NCI-H526 treated with DMSO at 0.1 percent for 48 hours (cell line): ENCODE measurements around the gene FAM107B.
"Not testable (repeated sequence)": the region's sequence is repeated elsewhere in the genome, so short reads cannot be mapped to it uniquely, and the experiment has no call there.

Experiments
- DNase-seq: peaks from one replicate; lab custom pipeline; 2025; lab: John Stamatoyannopoulos, UW

The FAM107B gene

DNA sequence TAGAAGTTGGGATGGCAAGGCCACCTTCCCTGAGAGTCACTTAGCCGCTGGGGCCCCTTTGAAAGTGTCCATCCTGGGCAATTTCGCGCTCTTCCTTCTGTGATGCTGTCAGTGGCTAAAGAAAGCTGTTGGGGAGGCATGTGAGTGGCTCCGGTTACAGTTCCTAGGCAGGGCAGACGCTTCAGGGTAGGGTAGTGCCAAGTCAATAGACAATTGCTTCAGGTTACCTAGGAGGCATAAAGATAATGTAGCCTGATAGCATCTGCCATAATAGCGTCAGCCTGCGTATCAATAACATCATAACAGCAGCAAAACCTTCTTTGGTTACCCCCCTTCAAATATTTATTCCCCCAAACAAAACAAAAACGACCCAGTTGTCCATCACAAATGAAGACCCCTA lies at the start of gene FAM107B:
TSS of gene FAM107B (minus strand) at position 101 of the 400 bp plus-strand sequence. CDS start 234 bp downstream, outside the sequence.
- DNase-seq = no peak

DNA sequence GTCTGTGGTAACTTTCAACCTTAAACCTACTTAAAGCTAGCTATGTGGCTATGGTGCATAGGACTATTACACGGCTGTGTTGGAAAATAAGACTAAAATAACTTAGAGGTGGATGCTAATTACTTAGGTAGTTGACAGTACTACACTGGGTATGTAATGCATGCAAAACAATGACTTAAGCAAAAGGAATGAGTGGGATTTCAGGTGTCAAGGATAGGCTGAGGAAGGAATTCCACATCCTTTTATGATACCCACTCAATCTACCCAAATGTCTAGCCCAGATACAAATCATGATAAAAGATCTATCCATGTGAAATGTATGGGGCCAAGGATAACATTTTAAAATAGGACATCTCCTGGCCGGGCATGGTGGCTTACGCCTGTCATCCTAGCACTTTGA lies 49.3 kb upstream of the FAM107B start:
- DNase-seq = no peak

DNA sequence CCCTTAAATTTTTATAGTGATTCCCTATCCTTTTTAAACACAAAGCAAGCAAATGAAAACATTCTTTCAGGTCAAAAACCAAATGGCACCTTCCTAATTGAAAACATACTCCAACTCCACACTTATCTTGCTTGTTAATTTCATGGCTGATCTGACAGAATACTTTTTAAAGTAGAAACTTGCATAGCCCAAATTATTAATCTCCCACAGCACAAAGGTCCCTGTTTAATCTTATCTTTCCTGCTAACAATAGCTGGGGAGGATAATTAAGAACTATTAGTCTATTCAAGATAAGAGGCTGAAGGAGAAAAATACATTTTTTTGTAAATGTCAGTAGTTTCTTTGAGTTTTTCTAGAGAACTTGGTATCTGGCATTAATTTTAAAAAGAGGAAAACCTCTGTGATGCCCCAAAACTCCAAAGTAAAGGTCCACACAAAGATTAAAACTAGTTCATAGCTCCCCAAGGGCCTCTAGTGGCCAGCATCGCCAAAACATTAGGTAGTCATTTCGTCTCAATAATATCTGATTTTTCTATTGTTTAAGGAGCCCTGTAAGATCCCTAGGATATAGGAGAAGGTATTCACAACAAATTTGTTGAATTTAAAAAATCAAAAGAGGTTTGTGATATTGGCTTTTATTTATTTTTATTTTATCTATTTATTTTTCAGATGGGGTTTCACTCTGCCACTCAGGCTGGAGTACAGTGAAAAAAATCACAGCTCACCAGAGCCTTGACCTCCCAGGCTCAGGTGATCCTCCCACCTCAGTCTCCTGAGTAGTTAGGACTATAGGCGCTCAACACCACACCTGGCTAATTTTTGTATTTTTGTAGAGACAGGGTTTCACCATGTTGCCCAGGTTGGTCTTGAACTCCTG lies 48.4 kb upstream of the FAM107B start:
- DNase-seq = no peak

DNA sequence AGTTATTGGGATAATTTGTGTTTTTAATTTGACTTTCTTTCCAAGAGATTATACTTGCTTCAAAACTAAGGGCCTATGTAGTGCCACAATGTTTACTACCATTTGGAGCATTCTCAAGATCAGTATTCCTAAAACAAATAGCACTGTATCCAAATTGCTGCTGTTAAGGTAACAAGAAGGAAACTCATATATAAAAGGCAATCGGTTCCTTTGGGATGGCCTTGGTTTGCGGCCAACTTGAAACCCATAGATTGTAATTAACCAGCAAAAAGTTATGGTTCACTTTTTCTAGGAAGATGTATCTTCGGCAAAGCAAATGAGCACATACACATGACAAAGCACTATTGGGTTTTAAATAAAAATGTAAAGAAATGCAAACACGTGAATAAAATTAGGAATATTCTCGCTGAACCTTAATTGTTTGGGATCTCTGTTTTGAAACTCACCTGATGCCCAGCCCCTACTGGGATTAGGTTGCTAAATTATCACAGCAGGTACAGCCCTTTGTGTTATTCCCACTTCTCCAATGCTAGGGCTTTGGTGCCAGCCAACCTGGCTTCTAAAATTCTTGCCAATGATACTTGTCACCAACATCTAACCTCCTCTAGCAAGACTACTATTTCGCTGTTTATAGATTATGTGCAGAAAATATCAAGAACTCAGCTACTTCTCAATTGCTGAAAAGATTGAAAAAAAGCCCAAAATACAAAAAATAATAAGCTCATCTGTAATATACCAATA lies 47.1 kb upstream of the FAM107B start:
- no peak for DNase-seq

DNA sequence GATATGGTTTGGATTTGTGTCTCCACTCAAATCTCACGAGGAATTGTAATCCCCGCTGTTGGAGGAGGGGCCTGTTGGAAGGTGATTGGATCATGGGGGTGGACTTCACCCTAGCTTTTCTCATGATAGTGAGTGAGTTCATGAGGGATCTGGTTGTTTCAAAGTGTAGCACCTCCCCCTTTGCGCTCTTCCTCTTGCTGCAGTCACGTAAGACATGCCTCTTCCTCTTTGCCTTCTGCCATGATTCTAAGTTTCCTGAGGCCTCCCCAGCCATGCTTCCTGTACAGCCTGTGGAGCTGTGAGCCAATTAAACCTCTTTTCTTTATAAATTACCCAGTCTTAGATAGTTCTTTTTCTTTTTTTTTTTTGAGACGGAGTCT lies 46.1 kb upstream of the FAM107B start:
- no peak for DNase-seq

DNA sequence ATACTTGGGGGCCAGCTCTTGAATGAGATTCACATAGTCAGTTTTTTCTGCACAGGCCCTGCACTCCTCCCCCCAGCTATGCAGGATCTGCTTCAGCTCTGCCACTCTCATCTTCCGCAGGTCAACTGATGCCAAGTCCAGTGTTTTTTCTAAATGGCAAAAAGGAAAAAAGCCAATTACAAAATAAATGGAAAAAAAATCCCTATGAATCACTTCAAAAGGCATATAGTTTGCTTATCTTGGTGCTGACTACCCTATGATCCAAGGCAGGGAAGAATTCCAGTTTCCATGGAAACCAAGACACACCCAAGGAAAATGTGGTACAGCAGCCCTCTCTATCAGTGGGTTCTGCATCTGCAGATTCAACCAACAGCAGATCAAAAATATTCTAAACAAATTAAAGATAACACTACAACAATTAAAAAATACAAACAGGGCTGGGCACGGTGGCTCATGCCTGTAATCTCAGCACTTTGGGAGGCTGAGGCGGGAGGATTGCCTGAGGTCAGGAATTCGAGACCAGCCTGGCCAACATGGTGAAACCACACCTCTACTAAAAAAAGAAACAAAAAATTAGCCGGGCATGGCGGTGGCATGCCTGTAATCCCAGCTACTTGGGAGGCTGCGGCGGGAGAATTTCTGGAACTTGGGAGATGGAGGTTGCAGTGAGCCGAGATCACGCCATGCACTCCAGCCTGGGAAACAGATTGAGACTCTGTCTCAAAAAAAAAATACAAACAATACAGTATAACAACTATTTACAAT lies 45.5 kb upstream of the FAM107B start:
- no peak for DNase-seq

DNA sequence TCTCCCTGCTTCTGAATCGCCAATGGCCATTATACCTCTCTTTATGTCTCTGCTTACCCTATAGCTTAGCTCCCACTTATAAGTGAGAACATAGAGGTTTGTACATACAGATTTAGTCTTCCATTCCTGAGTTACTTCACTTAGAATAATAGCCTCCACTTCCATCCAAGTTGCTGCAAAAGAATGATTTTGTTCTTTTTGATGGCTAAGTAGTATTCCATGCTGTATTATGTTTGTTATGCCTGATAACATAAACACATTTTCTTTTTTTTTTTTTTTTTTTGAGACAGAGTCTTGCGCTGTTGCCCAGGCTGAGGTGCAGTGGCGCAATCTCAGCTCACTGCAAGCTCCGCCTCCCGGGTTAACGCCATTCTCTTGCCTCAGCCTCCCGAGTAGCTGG lies 42.0 kb upstream of the FAM107B start:
- DNase-seq = not testable (repeated sequence)

DNA sequence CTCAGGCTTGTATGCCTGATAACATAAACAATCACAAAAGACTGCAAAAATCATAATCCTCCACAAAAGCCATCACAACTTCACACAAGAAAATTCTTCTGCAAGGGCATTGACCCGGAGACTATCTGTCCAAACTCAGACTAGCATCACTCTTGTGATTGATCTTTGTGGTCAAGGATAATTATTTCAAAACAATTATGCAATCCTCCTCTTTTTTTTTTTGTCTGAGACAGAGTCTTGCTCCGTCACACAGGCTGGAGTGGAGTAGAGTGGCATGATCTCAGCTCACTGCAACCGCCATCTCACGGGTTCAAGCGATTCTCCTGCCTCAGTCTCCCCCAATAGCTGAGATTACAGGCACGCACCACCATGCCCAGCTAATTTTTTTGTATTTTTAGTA lies 41.0 kb upstream of the FAM107B start:
- no peak for DNase-seq

DNA sequence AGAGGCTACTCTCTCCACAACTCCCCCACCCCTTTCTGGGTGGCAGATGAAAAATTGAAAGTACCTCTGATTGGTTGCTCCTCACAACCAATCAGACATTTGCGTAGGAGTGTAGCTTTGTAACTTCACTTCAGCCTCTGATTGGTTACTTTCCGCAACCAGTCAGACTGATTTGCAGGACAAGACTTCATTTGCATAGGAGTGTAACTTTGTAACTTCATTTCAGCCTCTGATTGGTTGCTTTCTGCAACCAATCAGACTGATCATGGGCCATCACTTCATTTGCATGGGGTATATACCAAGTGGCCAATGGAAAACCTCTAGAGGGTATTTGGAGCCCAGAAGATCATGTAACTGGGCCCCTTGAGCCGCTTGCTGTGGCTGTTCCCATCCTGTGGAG lies 37.6 kb upstream of the FAM107B start:
- no peak for DNase-seq

DNA sequence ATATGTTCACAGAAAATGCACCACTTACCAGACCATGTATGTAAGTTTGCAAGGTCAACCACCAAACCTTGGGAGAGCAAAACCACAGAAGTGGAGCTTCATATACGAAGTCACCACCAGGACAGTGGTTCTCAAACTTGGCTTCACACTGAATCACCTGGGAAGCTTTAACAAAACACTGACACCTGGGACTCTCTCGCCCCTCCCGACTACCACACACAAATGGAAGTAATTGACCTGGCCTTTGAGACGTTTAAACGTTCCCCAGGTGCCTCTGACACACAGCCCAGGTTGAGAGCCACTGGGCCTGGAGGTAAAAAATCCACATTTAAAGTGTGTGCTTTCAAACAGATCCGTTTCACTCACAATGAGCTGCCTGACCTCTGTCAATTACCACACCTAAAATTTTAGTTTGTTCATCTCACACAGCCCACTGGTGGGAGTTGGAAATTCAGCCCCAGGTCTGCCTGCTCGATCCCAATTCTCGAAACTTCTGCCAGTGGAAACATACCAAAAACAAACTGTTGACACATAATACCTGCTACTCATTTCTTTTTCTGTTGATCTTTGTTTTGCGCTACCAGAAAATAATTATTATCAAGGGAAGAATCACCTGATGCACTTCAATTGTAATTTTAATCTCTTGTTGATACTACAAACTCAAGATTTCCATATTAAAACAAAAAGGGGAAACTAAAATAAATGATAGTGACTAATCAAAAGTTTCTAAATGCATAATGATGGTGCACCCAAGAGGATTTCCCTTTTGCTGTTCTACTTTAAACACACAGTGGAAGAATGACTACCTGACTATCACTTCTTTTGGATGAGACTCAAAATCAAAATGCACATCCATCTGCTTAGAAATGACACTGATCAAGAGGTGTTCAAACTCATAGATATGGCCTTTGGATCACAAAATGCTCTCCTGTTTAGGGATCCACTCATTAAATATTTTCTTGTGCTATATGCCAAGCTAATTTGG lies 36.6 kb upstream of the FAM107B start:
- DNase-seq = no peak

DNA sequence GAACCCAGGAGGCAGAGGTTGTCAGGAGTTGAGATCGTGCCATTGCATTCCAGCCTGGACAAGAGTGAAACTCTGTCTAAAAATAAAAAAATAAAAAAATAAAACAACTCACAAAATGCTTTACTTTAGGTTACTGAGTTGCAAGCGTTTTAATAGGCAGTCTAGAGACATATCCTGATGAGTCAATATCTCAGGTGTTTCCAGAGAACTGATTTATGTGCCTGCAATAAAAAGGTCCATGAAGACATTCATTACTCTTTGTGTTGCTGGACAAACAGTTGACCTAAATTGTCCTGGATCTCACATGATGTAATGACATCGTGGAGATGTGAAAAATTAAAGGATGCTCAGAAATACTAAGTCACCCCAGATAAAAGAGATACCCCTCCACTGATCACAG lies 31.6 kb upstream of the FAM107B start:
- no peak for DNase-seq

DNA sequence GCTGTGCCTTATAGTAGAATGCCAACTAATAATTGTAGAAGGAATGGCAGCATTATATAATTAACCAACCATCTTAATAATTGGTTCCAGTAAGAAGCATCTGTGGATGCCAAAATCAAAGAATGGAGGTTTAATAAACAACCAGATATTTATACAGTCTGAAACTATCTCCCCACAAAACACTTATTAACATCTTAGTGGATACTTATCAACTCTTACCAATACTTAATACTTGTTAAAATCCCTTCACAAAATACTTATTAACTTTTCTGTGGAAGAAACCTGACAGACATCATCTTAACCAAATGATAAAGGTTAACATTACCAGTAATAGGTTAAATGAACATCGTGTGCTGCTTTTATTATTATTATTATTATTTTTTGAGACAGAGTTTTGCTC lies 29.1 kb upstream of the FAM107B start:
- DNase-seq = no peak

DNA sequence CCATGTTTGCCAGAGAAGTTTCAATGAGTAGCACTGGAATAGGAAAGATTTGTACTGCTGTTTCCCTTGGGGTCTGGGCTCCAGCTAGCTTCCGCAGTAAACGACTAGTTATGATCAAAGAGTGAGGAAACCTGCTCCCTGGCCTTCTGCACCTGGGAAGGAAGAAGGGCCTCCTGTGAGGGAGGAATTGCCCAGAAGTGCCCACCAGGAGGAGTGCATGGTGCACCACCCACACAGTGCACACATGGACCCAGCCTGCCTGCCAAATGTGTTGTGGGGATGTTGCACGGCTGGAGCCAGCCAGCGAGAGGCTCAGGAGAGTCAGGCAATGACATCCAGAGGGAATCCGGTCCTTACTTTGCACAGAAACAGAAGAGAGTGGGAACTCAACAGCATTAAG lies 27.0 kb upstream of the FAM107B start:
- no peak for DNase-seq

DNA sequence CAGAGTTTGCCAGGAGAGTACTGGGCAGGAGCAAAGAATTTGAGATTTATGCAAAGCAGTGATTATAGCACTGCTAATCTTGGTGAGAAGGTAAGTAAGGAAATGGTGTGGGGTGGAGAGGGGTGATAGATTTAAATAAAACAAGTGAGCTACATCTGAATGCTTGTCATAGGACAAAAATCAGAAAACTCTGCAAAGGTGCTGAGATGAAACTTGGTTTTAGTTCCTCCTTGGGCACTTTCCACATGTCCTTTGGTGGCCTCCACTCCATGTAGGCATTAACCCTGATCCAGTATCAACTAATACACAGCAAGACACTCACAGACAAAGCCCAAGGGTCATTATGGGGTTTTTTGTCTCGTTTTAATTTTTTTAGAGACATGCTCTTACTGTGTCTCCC lies 25.7 kb upstream of the FAM107B start:
- DNase-seq = no peak

DNA sequence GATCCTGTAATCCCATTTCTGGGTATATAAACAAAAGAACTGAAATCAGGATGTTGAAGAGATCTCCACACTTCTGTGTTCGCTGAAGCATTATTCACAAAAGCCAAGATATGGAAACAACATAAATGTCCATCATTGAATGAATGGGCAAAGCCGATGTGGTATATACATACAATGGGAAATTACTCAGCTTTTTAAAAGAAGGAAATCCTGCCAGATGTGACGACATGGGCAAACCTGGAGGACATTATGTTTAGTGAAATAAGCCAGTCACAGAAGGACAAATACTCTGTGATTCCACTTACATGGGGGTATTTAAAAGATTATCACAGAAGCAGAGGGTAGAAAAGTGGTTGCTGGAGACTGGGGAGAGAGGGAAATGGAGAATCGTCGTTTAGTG lies 23.9 kb upstream of the FAM107B start:
- no peak for DNase-seq

DNA sequence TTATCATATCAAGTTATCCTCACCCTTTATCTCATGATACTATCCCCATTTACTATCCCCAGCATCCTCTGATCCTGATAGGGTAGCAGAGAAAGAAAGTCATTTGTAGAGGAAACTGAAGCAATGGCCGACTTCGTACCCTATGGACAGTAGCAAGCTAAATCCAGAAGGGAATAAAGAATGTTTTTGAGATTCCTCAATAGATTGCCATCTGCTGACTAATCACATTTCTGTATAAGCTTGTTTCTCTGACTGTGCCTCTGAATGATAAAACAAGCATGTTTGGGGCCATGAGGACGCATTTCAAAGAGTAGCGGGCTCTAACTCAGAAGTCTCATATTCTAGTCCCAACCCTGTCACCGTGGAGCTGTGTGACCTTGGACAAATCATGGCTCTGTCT lies 13.2 kb upstream of the FAM107B start:
- DNase-seq = no peak

DNA sequence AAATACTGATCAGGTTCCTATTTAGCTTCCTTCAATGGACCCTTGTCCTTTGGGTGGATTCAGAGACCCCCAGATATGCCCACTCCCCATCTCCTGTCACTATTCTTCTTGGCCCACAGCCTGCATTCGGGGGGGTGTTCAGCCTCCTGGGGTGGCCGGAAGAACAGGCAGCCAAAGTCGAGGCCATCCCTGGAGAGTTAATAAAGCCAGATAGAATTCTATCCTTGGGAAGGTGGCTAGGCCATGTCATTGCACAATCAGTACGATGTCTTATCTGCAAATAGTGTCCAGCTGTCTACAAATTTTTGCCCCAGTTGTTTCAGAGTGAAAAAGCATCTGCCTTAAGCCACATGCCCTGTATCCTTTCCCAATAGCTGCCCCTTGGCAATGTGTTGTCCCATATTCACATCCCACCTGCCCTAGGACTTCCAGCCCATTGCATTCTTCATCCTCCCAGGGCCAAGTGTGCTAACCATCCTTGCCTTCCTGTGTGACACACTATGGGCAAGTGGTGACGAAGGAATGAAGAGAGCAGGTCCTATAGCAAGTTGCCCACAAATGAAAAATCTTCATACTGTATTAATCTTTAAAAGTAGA lies 9.9 kb upstream of the FAM107B start:
- DNase-seq = no peak

DNA sequence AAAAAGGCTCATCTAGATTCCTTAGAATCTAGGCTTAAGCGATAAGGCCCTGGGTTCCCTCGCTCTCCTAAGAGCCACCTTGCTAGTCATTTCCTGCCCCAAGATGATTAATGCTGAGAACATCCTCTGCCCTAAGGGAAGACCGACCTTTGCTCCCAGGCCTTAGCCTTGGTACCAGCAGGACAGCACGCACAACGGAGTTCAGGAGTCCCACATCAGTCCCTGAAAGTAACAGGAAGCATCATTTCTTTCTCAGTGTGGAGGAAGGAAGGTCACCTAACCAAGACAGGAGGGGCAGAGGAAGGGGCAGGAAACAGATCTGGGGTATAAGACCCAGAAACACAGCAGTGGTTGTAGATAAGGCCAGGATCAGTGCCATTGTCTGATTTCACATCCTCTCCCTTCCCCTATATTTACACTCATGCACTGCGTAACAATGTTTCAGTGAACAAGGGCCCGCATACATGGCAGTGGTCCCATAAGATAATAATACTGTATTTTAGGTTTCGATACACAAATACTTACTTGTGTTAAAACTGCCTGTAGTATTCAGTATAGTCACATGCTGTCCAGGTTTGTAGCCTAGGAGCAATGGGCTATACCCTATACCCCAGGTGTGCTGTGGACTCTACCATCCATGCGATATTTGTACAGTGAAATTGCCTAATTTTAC lies 8.1 kb upstream of the FAM107B start:
- no peak for DNase-seq

DNA sequence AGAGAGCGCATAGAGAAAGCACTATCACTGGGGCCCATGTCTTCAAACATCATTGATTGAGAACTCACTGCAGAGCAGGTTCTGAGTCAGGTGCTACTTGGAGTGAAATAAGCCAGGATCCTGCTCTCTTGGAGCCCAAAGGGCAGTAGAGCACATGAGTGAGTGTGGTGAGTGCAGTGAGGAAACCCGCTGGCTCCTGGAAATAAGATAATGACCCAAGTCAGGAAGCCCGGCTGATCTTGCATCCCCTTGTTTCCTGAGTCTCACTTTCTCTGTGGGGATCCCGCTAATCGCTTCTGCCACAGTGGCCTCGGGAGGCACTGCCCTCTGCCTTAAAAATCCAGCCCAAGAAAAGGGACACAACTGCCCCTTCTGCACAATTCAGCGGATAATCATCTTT lies 7.1 kb upstream of the FAM107B start:
- DNase-seq = no peak

DNA sequence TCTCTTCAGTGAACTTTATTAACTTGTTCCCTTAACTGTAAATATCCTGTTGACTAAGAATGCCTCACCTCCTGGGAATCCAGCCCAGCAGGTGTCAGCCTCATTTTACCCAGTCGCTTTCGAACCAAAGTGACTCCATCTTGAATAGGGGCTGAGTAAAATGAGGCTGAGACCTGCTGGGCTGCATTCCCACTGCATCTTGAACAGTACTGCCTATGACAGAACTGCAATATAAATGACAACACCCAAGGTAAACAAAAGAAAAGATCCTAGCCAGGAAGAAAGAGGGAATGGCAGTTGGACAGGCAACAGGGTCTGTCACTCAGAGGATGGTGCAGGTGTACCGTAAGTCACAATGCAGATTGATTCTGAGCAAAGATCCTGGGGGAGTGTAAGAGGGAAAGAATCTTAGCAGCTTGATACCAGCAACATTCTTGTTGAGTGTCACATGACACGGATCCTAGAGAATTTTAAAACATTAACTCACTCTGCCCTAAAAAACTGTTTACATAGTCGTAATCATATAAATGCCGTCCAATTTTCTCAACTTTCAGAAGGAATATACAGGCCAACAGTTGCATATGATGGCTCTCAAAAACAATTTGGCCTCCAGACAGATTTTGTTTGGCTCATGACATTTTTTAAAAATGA lies 4.4 kb upstream of the FAM107B start:
- no peak for DNase-seq
